ENCODE data around the gene LIMD2.

- TF ChIP-seq CTCF (conservative IDR thresholded peaks at IDR 0.05 in 1 of 2, IDR thresholded peaks at IDR 0.05 in 1 of 2; ENCODE audit: extremely low read depth in 1 of 2, insufficient read depth in 1 of 2, low read depth in 1 of 2, low read length in 2 of 2) (no peak), EZH2 (IDR thresholded peaks at IDR 0.05; ENCODE audit: borderline replicate concordance, low read length) (no peak)
Measured at GRCh38 chr17:63693411-63694113, 6.4 kb downstream of the LIMD2 start.

Measured in mammary epithelial cell (primary cell).